ENCODE data around the gene RAB3IL1.

DNA sequence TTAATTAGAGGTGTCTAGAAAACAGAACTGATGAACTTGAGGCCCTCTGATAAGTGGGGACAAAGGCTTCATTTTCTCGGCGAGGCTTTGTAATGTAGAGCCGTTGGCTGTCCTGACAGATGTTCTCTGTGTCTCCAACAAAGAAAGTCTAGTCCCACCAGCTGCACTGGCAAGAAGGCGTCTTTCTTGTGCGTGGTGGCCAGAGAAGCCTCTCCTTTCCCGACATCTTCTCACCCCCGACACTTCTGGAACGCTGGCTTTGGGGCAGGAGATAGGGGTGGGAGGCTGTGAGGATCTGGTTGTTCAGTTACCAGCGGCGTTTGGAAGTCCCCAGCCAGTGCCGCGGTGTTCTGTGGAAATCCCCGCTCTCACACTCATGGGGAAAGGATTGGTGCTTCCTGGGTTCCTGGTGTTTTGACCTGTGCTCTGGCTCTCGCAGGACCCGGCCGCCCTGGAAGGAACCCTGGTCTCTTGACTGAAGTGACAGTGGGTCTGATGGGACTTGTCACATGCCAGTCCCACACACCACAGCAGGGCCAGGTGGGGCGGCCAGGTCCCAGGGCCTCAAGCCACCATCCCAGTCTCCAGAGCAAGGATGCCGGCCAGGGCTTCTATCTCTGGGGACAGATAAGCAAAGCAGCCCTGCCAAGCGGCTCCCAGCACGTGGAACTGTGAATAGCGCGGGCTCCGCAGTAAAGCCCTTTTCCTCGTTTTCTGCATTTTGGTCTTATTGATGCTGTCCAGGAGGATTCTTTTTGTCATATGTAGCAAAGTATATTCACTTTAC, 66.1 kb downstream of the RAB3IL1 start:
- TF ChIP-seq GATA2 (IDR thresholded peaks at IDR 0.05; ENCODE audit: low read depth, low read length), result no peak
- TF ChIP-seq GATA3 (IDR thresholded peaks at IDR 0.05; ENCODE audit: low read depth, low read length), result no peak
